Measurements from ENCODE around the gene TXLNG.

TXLNG gene

DNA sequence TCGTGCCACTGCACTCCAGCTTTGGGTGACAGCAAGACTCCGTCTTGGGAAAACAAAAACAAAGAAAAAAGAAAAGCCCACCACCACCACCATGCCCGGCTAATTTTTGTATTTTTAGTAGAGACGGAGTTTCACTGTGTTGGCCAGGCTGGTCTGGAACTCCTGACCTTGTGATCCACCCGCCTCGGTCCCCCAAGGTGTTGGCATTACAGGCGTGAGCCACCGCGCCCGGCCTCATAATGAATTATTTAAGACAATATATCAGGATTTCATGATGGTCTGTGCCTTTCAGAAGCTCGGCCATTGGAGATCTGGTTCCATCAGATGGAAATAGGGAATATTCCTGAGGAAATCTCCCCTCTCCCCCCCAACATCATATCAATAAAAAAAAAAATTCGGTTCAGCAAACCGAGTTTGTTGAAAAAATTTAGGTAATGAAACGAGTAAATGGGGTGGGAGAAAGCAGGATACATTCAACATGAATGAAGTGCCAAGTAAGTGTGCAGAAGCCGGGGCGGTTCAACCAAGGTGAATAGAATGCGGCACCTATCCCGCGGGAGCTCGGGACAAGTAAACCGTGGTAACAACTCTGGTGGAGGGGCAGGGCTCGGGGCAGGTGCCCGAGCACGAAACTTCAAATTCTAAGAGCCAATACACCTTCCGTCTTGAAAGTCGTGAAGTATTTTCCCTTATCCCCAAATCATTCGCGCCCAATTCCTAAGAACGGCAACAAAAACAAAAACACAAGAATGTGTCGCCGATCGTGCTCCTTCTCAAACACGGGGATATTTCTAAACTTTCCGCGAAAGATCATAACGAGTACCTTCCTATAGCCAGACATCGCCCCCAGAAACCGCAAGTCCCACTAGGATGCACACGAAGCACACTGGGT, 773 bp upstream of the TXLNG start:
- DNase-seq, result no peak

- peak; percentile 27 for DNase-seq
These were observed 797 bp downstream of the TXLNG start for GRCh38 chrX:16786791-16787735.

DNA sequence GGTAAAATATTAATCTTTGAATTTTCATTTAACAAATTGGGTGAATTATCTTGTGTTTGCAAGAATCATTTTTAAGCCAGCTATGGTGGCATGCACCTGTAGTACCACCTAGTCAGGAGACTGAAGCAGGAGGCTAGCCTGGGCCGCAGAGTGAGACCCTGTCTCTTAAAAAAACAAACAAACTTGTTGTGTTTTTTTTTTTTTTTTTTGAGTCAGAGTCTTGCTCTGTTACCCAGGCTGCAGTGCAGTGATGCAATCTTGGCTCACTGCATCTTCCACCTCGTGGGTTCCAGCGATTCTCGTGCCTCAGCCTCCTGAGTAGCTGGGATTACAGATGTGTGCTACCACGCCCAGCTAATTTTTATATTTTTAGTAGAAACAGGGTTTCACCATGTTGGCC, 2.2 kb downstream of the TXLNG start:
- no peak for DNase-seq

DNA sequence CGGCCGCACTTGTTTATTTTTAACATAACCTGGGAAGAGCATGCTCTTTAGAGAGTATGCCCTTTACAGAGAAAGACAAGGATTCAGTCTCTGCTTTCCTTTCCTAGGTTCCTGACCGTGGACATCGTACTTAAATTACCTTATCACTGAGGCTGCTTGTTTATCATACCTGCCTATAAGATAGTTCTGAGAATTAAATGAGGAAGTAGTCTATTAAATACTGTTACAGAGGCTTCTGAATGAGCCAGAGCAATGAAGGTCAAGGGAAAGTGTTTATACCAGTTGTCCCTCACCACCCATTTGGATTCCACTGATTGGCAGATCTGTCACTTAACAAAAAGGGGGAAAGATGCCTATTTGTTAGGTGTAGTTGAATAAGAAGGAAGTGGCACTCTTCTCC, 10.0 kb downstream of the TXLNG start:
- DNase-seq, result no peak

DNA sequence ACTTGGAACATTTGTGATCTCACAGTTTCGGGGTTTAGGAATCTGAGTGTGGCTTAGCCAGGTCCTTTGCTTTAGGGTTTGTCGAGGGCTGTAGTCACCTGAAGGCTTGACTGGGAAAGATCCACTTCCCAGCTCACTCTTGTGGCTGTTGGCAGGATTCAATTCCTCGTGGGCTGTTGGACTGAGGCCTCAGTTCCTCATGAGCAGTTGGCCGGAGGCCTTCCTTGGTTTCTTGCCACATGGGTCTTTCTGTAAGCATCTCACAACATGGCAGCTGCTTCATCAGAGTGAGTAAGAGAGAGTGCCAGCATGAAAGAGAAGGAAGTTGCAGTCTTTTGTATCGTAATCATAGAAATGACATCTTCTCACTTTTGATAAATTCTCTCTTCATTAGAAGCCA, 11.1 kb downstream of the TXLNG start:
- no peak for DNase-seq

- DNase-seq, result no peak
These were observed 11.6 kb downstream of the TXLNG start for GRCh38 chrX:16797841-16798240.

GRCh38 chrX:16804923-16805464, 18.7 kb downstream of the TXLNG start:
- no peak for DNase-seq

DNA sequence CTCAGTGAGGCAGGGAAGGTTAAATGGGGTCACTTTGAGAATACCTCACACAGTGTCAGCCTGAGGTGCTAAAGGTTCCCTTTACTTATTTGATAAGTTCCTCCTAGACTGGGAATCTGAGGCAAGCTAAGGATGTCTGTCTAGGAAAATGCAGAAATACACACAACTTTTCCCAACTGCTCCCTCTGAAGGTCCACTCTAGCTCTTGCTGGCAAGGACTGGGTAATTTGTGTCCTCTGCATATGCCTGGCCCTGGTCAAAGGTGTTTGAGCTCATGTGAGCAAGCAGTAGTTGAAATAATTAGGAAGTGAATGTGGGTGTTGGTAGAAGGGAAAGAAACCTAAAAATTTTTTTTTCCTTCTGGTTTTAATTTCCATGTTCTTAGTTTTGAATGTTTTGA, 21.3 kb downstream of the TXLNG start:
- DNase-seq, result no peak

DNA sequence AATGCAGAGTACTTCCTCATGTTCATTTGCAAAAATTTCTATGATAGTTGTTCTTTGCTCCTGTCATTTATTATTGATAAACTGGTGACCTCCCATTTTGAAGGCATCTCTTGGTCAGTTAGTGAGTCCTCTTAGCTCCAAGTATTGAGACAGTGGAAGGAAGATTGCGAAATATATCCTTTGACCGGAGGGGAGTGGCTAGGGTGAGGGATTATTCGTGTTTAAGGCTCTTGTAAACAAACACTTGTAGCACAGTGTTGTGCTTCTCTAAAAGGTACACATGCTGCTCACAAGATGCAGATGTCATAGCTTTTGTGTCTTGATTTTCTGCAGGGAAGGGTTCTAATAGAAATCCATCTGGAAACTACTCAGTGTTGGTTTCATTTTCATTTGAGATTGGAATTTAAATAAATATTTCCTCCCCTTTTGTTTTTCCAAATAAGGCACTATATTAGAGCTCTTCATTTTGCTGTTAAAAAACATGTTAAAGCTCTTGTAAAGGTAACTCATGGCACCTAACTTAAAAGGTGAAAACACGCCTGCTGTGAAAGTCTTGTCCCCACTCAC, 21.8 kb downstream of the TXLNG start:
- DNase-seq, result no peak

DNA sequence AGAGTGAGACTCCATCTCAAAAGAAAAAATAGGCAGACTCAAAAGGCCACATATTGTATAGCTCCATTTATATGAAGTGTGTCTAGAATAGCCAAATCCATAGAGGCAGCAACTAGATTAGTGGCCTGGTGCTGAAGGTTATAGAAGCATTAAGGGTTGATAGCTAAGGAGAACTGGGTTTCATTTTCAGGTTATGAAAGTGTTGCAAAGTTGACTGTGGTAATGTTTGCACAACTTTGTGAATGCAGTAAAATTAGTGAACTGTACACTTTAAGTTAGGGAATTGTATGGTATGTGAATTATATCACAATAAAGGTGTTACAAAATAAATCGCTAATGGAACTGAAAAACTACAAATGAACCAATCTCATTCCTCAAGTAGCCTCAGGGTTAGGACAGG, 28.3 kb downstream of the TXLNG start:
- no peak for DNase-seq

GRCh38 chrX:16819634-16820033, 33.4 kb downstream of the TXLNG start:
- DNase-seq, result no peak

DNA sequence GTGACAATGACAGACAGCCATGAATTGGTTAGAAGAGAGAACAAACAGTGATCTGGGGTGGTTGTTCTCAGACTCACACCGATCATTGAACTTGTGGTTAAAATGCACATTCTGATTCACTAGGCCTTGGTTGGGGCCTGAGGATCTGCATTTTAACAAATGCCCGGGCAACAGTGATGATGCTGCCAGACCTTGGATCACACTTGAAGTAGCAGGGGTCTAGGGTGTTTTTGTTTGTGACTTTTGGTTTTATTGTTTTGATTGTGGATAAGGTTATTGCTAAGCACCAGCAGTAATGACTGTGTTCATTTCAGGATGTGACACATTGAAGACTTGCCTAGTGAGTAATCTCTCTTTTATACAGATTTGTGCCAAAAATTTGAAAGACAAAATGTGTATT, 36.5 kb downstream of the TXLNG start:
- no peak for DNase-seq

- no peak for DNase-seq
These were observed 39.2 kb downstream of the TXLNG start for GRCh38 chrX:16825264-16826035.

GRCh38 chrX:16826207-16826606, 39.9 kb downstream of the TXLNG start:
- no peak for DNase-seq

- DNase-seq, result no peak
These were observed 41.0 kb downstream of the TXLNG start for GRCh38 chrX:16827225-16827624.

GRCh38 chrX:16828124-16828908, 42.0 kb downstream of the TXLNG start:
- DNase-seq, result no peak

DNA sequence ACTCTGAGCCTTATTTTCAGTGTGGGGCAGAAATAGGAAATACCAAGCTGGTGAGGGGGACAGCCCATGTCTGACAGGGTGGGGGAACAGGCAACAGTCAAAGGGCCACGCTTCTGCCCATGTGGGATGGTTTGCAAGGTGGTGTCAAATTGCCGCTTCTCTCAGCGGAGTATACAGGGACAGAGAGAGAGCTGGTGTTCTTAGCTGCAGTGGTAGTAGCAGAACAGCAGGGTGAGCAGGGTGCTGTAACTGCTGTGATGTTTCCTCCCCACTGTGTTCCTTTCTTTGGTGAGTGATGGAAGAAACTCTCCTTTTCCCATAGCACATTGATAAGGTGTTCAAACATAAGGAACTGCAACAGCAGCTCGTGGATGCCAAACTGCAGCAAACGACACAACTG, 46.0 kb downstream of the TXLNG start:
- DNase-seq, result no peak

DNA sequence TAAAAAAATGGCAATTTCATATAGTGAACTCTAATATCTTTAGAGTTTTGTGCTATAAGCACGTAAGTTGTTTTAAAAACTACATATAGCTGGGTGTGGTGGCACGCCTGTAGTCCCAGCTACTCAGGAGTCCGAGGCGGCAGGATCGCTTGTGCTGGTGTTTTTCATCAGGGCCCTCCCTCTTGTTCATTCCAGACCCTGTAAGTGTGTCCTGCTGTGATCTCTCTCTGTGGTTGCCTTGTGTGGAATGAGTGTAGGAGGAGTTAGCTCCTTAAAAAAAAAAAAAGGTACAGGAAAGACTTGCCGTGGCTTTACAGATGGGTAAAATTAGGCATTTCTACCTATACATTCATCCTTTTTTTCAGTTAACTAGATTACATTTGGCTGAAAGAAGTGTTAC, 48.5 kb downstream of the TXLNG start:
- DNase-seq, result no peak

DNA sequence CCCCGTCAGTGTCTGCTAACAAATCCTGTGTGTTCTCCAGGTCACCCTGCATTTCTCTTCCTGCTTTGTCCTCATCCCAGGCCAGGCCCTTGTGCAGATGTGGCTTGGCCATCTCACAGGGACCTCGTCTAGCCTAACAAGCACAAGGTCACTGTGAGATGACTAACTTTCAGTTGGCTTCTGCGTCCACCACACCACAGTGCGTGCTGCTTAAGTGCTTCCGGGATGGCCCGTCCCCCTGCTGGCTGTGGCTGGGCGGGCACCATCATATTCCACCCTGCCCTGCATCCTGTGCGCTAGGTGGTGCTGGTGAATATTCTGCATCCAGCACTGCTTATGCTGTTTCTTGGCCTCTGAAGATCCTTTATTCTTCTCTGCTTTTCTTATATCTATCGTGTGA, 50.1 kb downstream of the TXLNG start:
- no peak for DNase-seq

DNA sequence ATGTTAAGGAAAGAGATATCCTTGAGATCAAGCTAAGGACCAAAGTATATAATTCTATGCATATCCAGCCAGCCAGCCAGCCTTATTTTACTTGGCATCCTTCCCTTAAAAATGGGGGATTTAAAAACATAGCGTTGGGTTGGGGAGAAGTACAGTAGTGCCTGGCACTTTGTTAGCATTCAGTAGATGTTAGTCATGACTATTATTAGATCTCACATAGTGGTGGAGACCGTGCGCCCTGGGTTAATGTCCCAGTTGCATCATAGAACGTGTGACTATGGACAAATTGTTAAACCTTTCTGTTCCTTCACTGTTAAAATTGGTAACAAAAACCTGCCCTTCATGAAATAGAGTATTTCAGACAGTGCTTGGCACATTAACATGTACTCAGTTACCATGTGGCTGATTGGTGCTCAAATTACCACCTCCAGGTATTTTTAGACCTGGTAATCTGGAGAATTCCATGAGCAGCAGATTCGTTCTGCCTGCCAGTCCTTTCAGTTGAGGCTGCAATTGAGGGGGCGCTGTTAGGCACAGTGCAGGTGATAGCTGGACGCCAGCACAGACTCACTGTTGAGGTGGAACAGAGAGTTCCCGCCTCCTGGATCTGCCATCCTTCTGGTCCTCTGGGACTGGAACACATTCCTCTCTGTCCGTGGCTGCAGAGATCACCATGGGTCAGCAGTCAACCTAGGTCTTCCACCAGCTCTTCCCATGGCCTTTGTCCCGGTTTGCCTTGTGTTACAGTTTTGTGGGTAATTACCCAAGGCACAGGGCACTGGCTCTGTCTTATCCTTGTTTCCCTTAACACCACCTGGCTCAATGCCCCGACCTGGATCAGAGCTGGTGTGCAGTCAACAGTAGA, 52.2 kb downstream of the TXLNG start:
- DNase-seq, result no peak
